GM12864 (cell line): ENCODE measurements around the gene NELFB.

Source experiments
- DNase-seq: peaks from one replicate; pipeline ENCODE4 v3.0.0-alpha.2; 2011; ENCODE audit warnings: low read depth
- H3K4me3 ChIP-seq: 2 replicates; pipeline ENCODE4 v1.5.1; 2011; ENCODE audit warnings: mild to moderate bottlenecking, low read depth, low read length, control low read depth
- CTCF ChIP-seq: IDR thresholded peaks from 2 replicates; pipeline ENCODE4 v1.5.1; 2011; ENCODE audit warnings: low read depth, mild to moderate bottlenecking, moderate library complexity, low read length, control low read depth, inconsistent platforms; ENCODE audit errors: missing control alignments

The NELFB gene

GRCh38 chr9:137305060-137305797 lies 50.1 kb downstream of the NELFB start:
- H3K4me3 ChIP-seq = no peak overlapping the region
- no peak for DNase-seq
- no peak for TF ChIP-seq CTCF

DNA sequence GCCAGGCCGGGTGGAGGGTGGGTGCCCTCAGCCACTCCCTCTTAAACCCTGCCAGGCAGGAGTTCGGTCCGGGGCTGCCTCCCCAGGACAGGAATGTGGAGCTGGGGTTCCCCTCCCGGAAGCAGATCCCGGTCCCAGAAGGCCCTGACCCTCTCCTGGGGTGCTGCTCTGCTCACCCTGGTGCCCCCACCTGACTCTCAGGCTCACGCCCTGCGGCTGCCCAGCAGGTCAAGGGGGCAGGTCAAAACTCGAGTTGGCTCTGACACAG lies 50.6 kb downstream of the NELFB start:
- no peak for TF ChIP-seq CTCF
- H3K4me3 ChIP-seq = no peak overlapping the region
- no peak for DNase-seq

DNA sequence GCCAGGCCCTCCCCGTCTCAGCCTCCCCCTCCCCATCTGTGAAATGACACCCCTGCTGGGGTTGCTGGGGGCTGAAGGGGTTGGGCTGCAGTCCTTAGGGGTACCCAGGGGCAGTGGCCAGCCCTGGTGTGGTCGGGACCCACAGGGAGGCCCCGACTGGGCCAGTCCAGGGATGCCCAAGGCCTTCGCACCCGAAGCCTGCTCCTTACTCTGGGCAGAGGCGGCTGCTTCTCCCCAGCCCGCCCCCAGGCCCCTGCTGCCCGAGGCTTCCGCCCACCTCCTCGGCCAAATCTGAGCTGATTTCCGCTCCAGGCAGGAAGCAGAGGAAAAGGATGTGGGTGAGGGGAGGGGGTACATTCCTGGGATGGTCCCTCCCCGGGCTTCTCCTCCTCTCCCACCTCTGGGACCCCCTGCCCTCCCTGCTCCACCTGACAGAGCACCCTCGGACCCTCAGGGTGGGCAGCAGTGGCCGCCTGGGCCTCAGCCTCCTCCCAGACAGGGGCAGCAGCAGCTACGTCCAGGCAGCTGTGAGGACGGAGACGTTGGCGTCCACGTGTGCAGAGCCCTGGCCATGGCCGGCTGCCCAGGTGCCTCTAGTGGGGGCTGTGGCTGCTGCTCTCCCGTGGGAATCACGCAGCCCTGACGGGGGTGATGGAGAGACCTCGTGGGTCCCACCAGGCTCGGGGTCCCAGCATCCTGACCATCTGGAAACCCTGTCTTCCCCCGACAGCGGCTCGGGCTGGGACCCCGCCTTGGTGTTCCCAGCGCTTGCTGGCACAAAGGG lies 51.1 kb downstream of the NELFB start:
- DNase-seq = no peak

GRCh38 chr9:137306850-137307254 lies 51.7 kb downstream of the NELFB start:
- no peak for TF ChIP-seq CTCF
- DNase-seq = no peak
- no peak overlapping the region for H3K4me3 ChIP-seq

More for the DNA sequence above, 51.1 kb downstream of the NELFB start:
- no peak overlapping the region for H3K4me3 ChIP-seq
- no peak for TF ChIP-seq CTCF

GRCh38 chr9:137307255-137308056 lies 52.3 kb downstream of the NELFB start:
- no peak for DNase-seq
- no peak for TF ChIP-seq CTCF
- H3K4me3 ChIP-seq = no peak overlapping the region

DNA sequence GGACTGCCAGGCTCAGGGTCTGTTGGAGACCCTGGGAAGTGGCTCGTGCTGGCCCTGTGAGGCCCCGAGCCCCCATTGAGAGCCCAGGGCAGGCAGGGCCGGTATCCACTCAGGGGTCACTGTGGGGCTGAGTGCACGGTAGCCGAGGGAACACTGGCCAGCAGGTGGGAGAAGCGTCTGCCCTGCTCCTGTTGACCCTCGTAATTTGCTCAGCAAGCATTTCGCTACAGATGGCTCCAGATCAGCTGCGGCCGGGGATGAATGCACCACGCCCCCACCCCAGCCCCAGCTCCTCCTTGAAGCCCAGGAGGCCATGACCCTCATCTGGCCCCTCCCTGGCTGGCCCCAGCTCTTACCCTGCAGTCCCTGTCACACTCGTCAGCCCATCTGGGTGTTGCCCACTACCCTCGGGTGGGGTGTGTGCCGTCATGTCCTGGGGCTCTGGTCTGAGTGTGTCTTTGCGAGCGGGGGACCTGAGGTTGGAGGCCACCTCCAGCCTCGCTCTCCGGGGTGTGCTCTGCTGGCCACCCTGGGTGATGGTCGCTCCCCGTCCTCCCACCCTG lies 53.0 kb downstream of the NELFB start:
- H3K4me3 ChIP-seq = no peak overlapping the region
- TF ChIP-seq CTCF = no peak
- no peak for DNase-seq
